H9 (cell line): ENCODE results near the gene LMNTD1. TPM values are rescaled to one million over a fixed set of nuclear protein-coding genes. Genes with fewer than 3 reads are reported as not detected.
"Not testable (repeated sequence)": the region's sequence is repeated elsewhere in the genome, so short reads cannot be mapped to it uniquely, and the experiment has no call there.

ENCODE experiments used
- DNase-seq: peaks from one replicate; pipeline ENCODE4 v3.0.0-alpha.2; 2017
- H2AFZ ChIP-seq: one replicate; pipeline ENCODE4 v1.6.1; 2013; ENCODE audit warnings: mild to moderate bottlenecking, low read length, control low read depth, moderate library complexity
- H2AK5ac ChIP-seq: 2 replicates; pipeline ENCODE4 v1.6.1; 2013; ENCODE audit warnings: low read length, control low read depth, mixed read lengths; ENCODE audit not compliant: insufficient read length
- H2BK120ac ChIP-seq: one replicate; pipeline ENCODE4 v1.6.1; 2013; ENCODE audit warnings: low read depth, mild to moderate bottlenecking, low read length, control low read depth, inconsistent platforms; ENCODE audit not compliant: poor library complexity, severe bottlenecking
- H2BK12ac ChIP-seq: 2 replicates; pipeline ENCODE4 v1.6.1; 2013; ENCODE audit warnings: low read length, control low read depth, mixed read lengths, low read depth; ENCODE audit not compliant: insufficient read length
- H2BK15ac ChIP-seq: 2 replicates; pipeline ENCODE4 v1.6.1; 2013; ENCODE audit warnings: low read depth, low read length, control low read depth
- H2BK20ac ChIP-seq: one replicate; pipeline ENCODE4 v1.6.1; 2013; ENCODE audit warnings: low read depth, mild to moderate bottlenecking, low read length, control low read depth, inconsistent platforms; ENCODE audit not compliant: poor library complexity, severe bottlenecking
- H2BK5ac ChIP-seq: 2 replicates; pipeline ENCODE4 v1.6.1; 2013; ENCODE audit warnings: low read length, control low read depth, mixed read lengths; ENCODE audit not compliant: insufficient read length
- H3K14ac ChIP-seq: 2 replicates; pipeline ENCODE4 v1.6.1; 2013; ENCODE audit warnings: low read length, control low read depth; ENCODE audit not compliant: insufficient read depth
- H3K18ac ChIP-seq: 2 replicates; pipeline ENCODE4 v1.6.1; 2013; ENCODE audit warnings: low read depth, mild to moderate bottlenecking, mixed read lengths, low read length, control low read depth; ENCODE audit not compliant: insufficient read length
- H3K23ac ChIP-seq: 2 replicates; pipeline ENCODE4 v1.6.1; 2013; ENCODE audit warnings: low read length, control low read depth, mixed read lengths, low read depth; ENCODE audit not compliant: insufficient read length
- H3K23me2 ChIP-seq: 2 replicates; pipeline ENCODE4 v1.6.1; 2013; ENCODE audit warnings: low read depth, mild to moderate bottlenecking, mixed read lengths, low read length, control low read depth; ENCODE audit not compliant: insufficient read length, poor library complexity, severe bottlenecking
- H3K27ac ChIP-seq: 2 replicates; pipeline ENCODE4 v1.5.1; 2013; ENCODE audit warnings: low read length, control low read depth, mixed read lengths, low read depth; ENCODE audit not compliant: insufficient read length
- H3K27me3 ChIP-seq: 2 replicates; pipeline ENCODE4 v1.6.1; 2013; ENCODE audit warnings: low read length, control low read depth, inconsistent platforms; ENCODE audit not compliant: insufficient read depth
- H3K4ac ChIP-seq: 2 replicates; pipeline ENCODE4 v1.6.1; 2013; ENCODE audit warnings: low read depth, mild to moderate bottlenecking, control low read depth, inconsistent platforms, low read length, moderate library complexity
- H3K4me1 ChIP-seq: 2 replicates; pipeline ENCODE4 v1.6.1; 2013; ENCODE audit warnings: low read length, control low read depth, inconsistent platforms; ENCODE audit not compliant: insufficient read depth
- H3K4me2 ChIP-seq: 2 replicates; pipeline ENCODE4 v1.6.1; 2013; ENCODE audit warnings: low read length, control low read depth, mixed read lengths; ENCODE audit not compliant: insufficient read length, insufficient read depth
- H3K56ac ChIP-seq: 2 replicates; pipeline ENCODE4 v1.6.1; 2013; ENCODE audit warnings: low read depth, mild to moderate bottlenecking, mixed read lengths, low read length, control low read depth; ENCODE audit not compliant: insufficient read length
- H3K79me1 ChIP-seq: 2 replicates; pipeline ENCODE4 v1.6.1; 2013; ENCODE audit warnings: low read depth, mild to moderate bottlenecking, moderate library complexity, low read length, control low read depth, inconsistent platforms; ENCODE audit not compliant: insufficient read depth, poor library complexity, severe bottlenecking
- H3K79me2 ChIP-seq: 2 replicates; pipeline ENCODE4 v1.6.1; 2013; ENCODE audit warnings: low read length, control low read depth, inconsistent platforms; ENCODE audit not compliant: insufficient read depth
- H3K9ac ChIP-seq: 2 replicates; pipeline ENCODE4 v1.6.1; 2013; ENCODE audit warnings: low read length, control low read depth, mixed read lengths; ENCODE audit not compliant: insufficient read length; ENCODE audit errors: extremely low read depth
- H3K9me3 ChIP-seq: one replicate; pipeline ENCODE4 v1.6.1; 2013; ENCODE audit warnings: low read depth, low read length, inconsistent platforms; ENCODE audit not compliant: control insufficient read depth
- H3T11ph ChIP-seq: one replicate; pipeline ENCODE4 v1.6.1; 2013; ENCODE audit warnings: mild to moderate bottlenecking, low read length, control low read depth, inconsistent platforms
- H4K20me1 ChIP-seq: one replicate; pipeline ENCODE4 v1.6.1; 2013; ENCODE audit not compliant: control insufficient read depth, insufficient read length, insufficient read depth
- H4K5ac ChIP-seq: 2 replicates; pipeline ENCODE4 v1.6.1; 2013; ENCODE audit warnings: low read depth, mild to moderate bottlenecking, mixed read lengths, low read length, control low read depth; ENCODE audit not compliant: insufficient read length
- H4K8ac ChIP-seq: replicated peaks from 2 replicates; pipeline ENCODE4 v1.6.1; 2013; ENCODE audit warnings: low read length, control low read depth, mixed read lengths, low read depth; ENCODE audit not compliant: insufficient read length
- H4K91ac ChIP-seq: 2 replicates; pipeline ENCODE4 v1.6.1; 2013; ENCODE audit warnings: low read depth, mild to moderate bottlenecking, moderate library complexity, mixed read lengths, low read length, control low read depth; ENCODE audit not compliant: insufficient read length
- H3K27ac Mint-ChIP-seq, 3 experiments: 2 replicates in 2 of 3; 3 replicates in 1 of 3; pipeline ENCODE4 v1.8.0; 2020 to 2021; ENCODE audit warnings: mixed read lengths in 3 of 3, mild to moderate bottlenecking in 1 of 3, moderate library complexity in 1 of 3
- H3K27me3 Mint-ChIP-seq: 2 replicates; pipeline ENCODE4 v1.8.0; 2021; ENCODE audit warnings: low read depth, mild to moderate bottlenecking, moderate library complexity, mixed read lengths
- H3K36me3 Mint-ChIP-seq, 3 experiments: 2 replicates in 2 of 3; 3 replicates in 1 of 3; pipeline ENCODE4 v1.8.0; 2020 to 2021; ENCODE audit warnings: low read depth in 3 of 3, mixed read lengths in 3 of 3; ENCODE audit not compliant: insufficient read depth in 1 of 3
- H3K4me1 Mint-ChIP-seq, 2 experiments: 2 replicates each; pipeline ENCODE4 v1.8.0; 2020; ENCODE audit warnings: mixed read lengths in 2 of 2
- H3K4me3 Mint-ChIP-seq, 2 experiments: 2 replicates in 1 of 2; 3 replicates in 1 of 2; pipeline ENCODE4 v1.8.0; 2020 to 2021; ENCODE audit warnings: mild to moderate bottlenecking in 2 of 2, mixed read lengths in 2 of 2, moderate library complexity in 1 of 2
- H3K9me3 Mint-ChIP-seq, 2 experiments: 2 replicates in 1 of 2; 3 replicates in 1 of 2; pipeline ENCODE4 v1.8.0; 2020; ENCODE audit warnings: mild to moderate bottlenecking in 2 of 2, mixed read lengths in 2 of 2, moderate library complexity in 1 of 2
- CTCF ChIP-seq: fragments of 200-600 bp; sonication (generic); conservative IDR thresholded peaks from 3 replicates; pipeline ENCODE4 v1.8.0; 2021; ENCODE audit warnings: antibody characterized with exemption, mild to moderate bottlenecking
- WGBS: extraction: QIAGEN DNeasy Blood & Tissue Kit; methylation state at CpG from one replicate; pipeline ENCODE4 v1.1.7; 2013; ENCODE audit warnings: missing lambda C conversion rate, low lambda C conversion rate, mixed read lengths; ENCODE audit not compliant: insufficient read length; ENCODE audit errors: extremely low coverage; 5-methylcytosine and 5-hydroxymethylcytosine counted together
- total RNA-seq: library from RNA; stranded (reverse); gene quantifications from 2 replicates; pipeline ENCODE4 v1.2.1, GENCODE V29; 2021

The LMNTD1 gene
- total RNA-seq, 1 experiment from 2014 or later: not detected

GRCh38 chr12:25427337-25428249, 125.5 kb downstream of the LMNTD1 start:
- Histone ChIP-seq H3K23ac (no peak overlapping the region), H4K8ac (no peak overlapping the region), H4K91ac (no peak overlapping the region), H2BK120ac (no peak overlapping the region), H3K56ac (no peak overlapping the region), H3K27ac (no peak overlapping the region), H4K5ac (no peak overlapping the region), H3K18ac (no peak overlapping the region), H2AFZ (no peak overlapping the region), H3K14ac (no peak overlapping the region), H2BK12ac (no peak overlapping the region), H3K27me3 (no peaks in the 10 kb centered on the region), H3K23me2 (no peaks in the 10 kb centered on the region), H3K4ac (no peak overlapping the region), H4K20me1 (no peaks in the 10 kb centered on the region), H2BK5ac (no peak overlapping the region), H2BK15ac (no peak overlapping the region), H3T11ph (no peak overlapping the region), H3K9ac (no peak overlapping the region), H3K79me1 (no peaks in the 10 kb centered on the region), H3K4me1 (no peaks in the 10 kb centered on the region), H2AK5ac (no peak overlapping the region), H2BK20ac (no peak overlapping the region), H3K9me3 (no peaks in the 10 kb centered on the region), H3K4me2 (no peak overlapping the region), H3K79me2 (no peaks in the 10 kb centered on the region)
- Mint-ChIP-seq H3K4me1 (no peaks in the 10 kb centered on the region), H3K27me3 (no peaks in the 10 kb centered on the region), H3K27ac (no peak overlapping the region), H3K9me3 (no peaks in the 10 kb centered on the region), H3K4me3 (no peak overlapping the region), H3K36me3 (no peaks in the 10 kb centered on the region)
- WGBS: no CpG with 5 or more reads among the region's 2 CpGs
- TF ChIP-seq CTCF: no peak
- no peak for DNase-seq

GRCh38 chr12:25426821-25427220, 126.3 kb downstream of the LMNTD1 start:
- not testable (repeated sequence) for H3K79me1 ChIP-seq, DNase-seq, H2BK20ac ChIP-seq, H2BK12ac ChIP-seq, H3K27ac ChIP-seq, H4K8ac ChIP-seq, H3K36me3 Mint-ChIP-seq, H3K9ac ChIP-seq, H3K4me1 ChIP-seq, H3K23me2 ChIP-seq, H3K4me3 Mint-ChIP-seq, H3K79me2 ChIP-seq, H2BK5ac ChIP-seq, H3K14ac ChIP-seq, H3K9me3 Mint-ChIP-seq, H2BK120ac ChIP-seq, H4K20me1 ChIP-seq, H2AK5ac ChIP-seq, H3T11ph ChIP-seq, H3K23ac ChIP-seq, H3K27me3 ChIP-seq, H4K5ac ChIP-seq, H3K18ac ChIP-seq, H3K4me2 ChIP-seq, H3K4me1 Mint-ChIP-seq, H3K27me3 Mint-ChIP-seq, H4K91ac ChIP-seq, H3K4ac ChIP-seq, H2BK15ac ChIP-seq, H2AFZ ChIP-seq, H3K9me3 ChIP-seq, H3K27ac Mint-ChIP-seq, H3K56ac ChIP-seq
- no CpG with 5 or more reads among the region's 6 CpGs for WGBS
